HEK293T (cell line): ENCODE results near the gene FARP1.

ENCODE experiments used
- FOXK2 ChIP-seq: fragments of 450-650 bp; IDR thresholded peaks from 2 replicates; pipeline ENCODE4 v1.6.1; 2016; ENCODE audit warnings: mild to moderate bottlenecking
- PKNOX1 ChIP-seq: fragments of 450-650 bp; IDR thresholded peaks from 2 replicates; pipeline ENCODE4 v1.6.1; 2016
- ZNF384 ChIP-seq: fragments of 450-650 bp; IDR thresholded peaks from 2 replicates; pipeline ENCODE4 v1.6.1; 2016

GRCh38 chr13:98215508-98215907 is 72.6 kb downstream of the FARP1 start:
- TF ChIP-seq FOXK2, result no peak
- no peak for TF ChIP-seq PKNOX1
- no peak for TF ChIP-seq ZNF384
